ENCODE results near the gene AIF1. TPM values are rescaled to one million over a fixed set of nuclear protein-coding genes. Genes with fewer than 3 reads are reported as not detected.

Gene AIF1
- total and polyA plus RNA-seq, 2 donors (not counting 1 experiment from before 2014, with no cell fraction given): not detected

DNA sequence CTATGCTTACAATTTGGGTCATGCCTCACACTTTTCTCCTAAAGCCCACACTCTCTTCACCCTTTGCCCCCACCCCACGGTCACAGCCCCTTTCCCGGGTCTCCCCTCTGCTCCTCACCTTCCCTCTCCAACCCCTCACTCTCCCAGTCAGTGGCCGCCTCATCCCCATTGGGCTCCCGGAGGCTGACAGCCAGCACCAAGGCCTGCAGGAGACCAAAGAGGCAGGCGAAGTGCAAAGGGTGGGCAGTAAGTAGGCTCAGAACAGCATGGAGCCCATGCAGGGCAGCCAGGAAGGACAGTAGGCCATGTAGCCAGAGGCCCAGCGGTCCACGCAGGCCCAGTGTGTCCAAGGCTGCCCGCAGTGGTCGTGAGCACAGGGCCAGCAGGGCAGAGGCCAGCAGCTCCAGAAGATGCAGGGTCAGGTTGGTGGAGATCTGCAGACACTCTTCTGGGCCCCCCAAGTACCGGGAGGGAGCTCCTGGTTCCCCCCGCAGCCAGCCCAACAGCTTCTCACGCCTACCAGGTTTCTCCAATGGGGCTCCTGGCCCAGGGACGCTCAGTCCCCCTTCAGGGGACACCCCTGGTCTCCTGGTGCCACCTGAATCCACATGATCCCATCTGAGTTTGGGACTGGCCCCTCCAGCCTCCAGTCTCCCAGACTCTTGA is 44.1 kb downstream of the AIF1 start:
- H3K4me2 ChIP-seq (ENCODE audit: extremely low read depth, insufficient read depth, low read length): peak overlapping the region; percentile 100
- TF ChIP-seq, protein P1, sequence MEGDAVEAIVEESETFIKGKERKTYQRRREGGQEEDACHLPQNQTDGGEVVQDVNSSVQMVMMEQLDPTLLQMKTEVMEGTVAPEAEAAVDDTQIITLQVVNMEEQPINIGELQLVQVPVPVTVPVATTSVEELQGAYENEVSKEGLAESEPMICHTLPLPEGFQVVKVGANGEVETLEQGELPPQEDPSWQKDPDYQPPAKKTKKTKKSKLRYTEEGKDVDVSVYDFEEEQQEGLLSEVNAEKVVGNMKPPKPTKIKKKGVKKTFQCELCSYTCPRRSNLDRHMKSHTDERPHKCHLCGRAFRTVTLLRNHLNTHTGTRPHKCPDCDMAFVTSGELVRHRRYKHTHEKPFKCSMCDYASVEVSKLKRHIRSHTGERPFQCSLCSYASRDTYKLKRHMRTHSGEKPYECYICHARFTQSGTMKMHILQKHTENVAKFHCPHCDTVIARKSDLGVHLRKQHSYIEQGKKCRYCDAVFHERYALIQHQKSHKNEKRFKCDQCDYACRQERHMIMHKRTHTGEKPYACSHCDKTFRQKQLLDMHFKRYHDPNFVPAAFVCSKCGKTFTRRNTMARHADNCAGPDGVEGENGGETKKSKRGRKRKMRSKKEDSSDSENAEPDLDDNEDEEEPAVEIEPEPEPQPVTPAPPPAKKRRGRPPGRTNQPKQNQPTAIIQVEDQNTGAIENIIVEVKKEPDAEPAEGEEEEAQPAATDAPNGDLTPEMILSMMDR (conservative IDR thresholded peaks at IDR 0.05 in 1 of 2, IDR thresholded peaks at IDR 0.05 in 1 of 2; ENCODE audit: low read depth in 1 of 2, low read length in 2 of 2): no peak
- TF ChIP-seq EZH2 (IDR thresholded peaks at IDR 0.05; ENCODE audit: low read length, missing control alignments): no peak
- no peak overlapping the region for H3K27ac ChIP-seq (ENCODE audit: insufficient read depth, low read length)
- no peaks in the 10 kb centered on the region for H3K9me3 ChIP-seq (ENCODE audit: control insufficient read depth, insufficient read depth, low read depth, low read length)
- H3K4me3 ChIP-seq (replicated peaks in 1 of 4; ENCODE audit: control extremely low read depth in 1 of 4, insufficient read depth in 1 of 4, low read depth in 3 of 4, low read length in 4 of 4): peak overlapping the region; percentile 90 to 99 (median 96)
- no peak for DNase-seq (ENCODE audit: low read depth in 2 of 2)
- peaks cover 22% of the 10 kb centered on the region for H3K4me1 ChIP-seq (ENCODE audit: control insufficient read depth, extremely low read depth, insufficient read depth, low read length)
- H2AFZ ChIP-seq (ENCODE audit: low read length): no peak overlapping the region
- H4K20me1 ChIP-seq (ENCODE audit: control insufficient read depth, extremely low read depth, insufficient read depth, low read length): no peaks in the 10 kb centered on the region
- H3K9ac ChIP-seq (ENCODE audit: insufficient read depth, low read length): peak overlapping the region; percentile 24
- H3K79me2 ChIP-seq (ENCODE audit: control insufficient read depth, insufficient read depth, low read length): peaks cover 43% of the 10 kb centered on the region
- H3K27me3 ChIP-seq (ENCODE audit: control insufficient read depth, insufficient read depth, low read length): no peaks in the 10 kb centered on the region
- H3K36me3 ChIP-seq (ENCODE audit: control insufficient read depth, insufficient read depth, low read length): peaks cover 5% of the 10 kb centered on the region

DNA sequence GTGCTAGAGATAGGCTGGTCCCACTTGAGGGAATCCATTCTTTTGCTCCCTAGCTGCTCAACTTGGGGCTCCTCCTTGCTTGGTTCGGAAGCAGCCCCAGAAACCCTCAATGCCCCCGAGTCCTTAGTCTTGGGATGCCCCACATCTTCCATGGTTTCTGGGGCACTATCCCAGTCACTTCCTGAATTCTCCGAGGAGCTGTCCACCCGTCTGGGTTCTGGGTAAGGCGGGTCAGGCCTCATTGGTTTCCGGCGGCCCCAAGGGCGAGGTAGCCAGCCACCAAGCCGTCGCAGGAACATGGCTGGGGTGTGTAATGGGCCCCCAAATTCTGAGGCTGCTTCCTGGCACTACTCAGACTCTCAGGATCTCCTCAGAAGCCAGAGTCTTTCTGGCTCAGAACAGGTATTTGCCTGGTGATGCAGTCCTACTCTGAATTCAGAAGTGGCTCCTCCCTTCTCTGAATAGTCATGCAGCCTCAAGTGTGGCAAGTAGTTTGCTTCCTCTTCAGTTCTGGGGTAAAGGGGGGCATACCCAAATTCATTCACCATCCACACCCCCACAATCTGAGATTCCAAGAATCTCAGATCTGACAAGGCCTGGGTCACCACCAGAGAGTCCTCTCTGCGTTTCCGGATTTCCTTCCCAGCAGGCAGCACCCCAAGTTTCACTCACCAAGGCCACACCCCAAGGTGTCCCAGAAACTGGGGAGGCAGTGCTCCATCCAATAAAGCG is 44.8 kb downstream of the AIF1 start:
- H3K79me2 ChIP-seq (ENCODE audit: control insufficient read depth, insufficient read depth, low read length): peaks cover 41% of the 10 kb centered on the region
- peak overlapping the region; percentile 90 to 99 (median 96) for H3K4me3 ChIP-seq (replicated peaks in 1 of 4; ENCODE audit: control extremely low read depth in 1 of 4, insufficient read depth in 1 of 4, low read depth in 3 of 4, low read length in 4 of 4)
- no peaks in the 10 kb centered on the region for H3K9me3 ChIP-seq (ENCODE audit: control insufficient read depth, insufficient read depth, low read depth, low read length)
- H4K20me1 ChIP-seq (ENCODE audit: control insufficient read depth, extremely low read depth, insufficient read depth, low read length): no peaks in the 10 kb centered on the region
- H3K4me2 ChIP-seq (ENCODE audit: extremely low read depth, insufficient read depth, low read length): peak overlapping the region; percentile 100
- peak; percentile 25 to 38 for DNase-seq (ENCODE audit: low read depth in 2 of 2)
- TF ChIP-seq, protein P1 (conservative IDR thresholded peaks at IDR 0.05 in 1 of 2, IDR thresholded peaks at IDR 0.05 in 1 of 2; ENCODE audit: low read depth in 1 of 2, low read length in 2 of 2): no peak
- TF ChIP-seq EZH2 (IDR thresholded peaks at IDR 0.05; ENCODE audit: low read length, missing control alignments): no peak
- peaks cover 22% of the 10 kb centered on the region for H3K4me1 ChIP-seq (ENCODE audit: control insufficient read depth, extremely low read depth, insufficient read depth, low read length)
- no peaks in the 10 kb centered on the region for H3K27me3 ChIP-seq (ENCODE audit: control insufficient read depth, insufficient read depth, low read length)
- peak overlapping the region; percentile 87 for H3K27ac ChIP-seq (ENCODE audit: insufficient read depth, low read length)
- H2AFZ ChIP-seq (ENCODE audit: low read length): peak overlapping the region; percentile 5
- peak overlapping the region; percentile 76 for H3K9ac ChIP-seq (ENCODE audit: insufficient read depth, low read length)
- peaks cover 5% of the 10 kb centered on the region for H3K36me3 ChIP-seq (ENCODE audit: control insufficient read depth, insufficient read depth, low read length)

All from fibroblast of lung (primary cell).